HepG2 (cell line): ENCODE data around the gene SMTNL2. TPM values are rescaled to one million over a fixed set of nuclear protein-coding genes. Genes with fewer than 3 reads are reported as not detected.

Source experiments
- ATF4 ChIP-seq, 2 experiments: fragments of 450-650 bp in 1 of 2; sonication (generic) in 1 of 2; formaldehyde crosslinking; IDR thresholded peaks; 2 replicates each; pipeline versions ENCODE4 v1.5.0 to v1.8.0; 2020 to 2022; ENCODE audit warnings: mild to moderate bottlenecking in 1 of 2, missing genetic modification reagents in 1 of 2
- ELF3 ChIP-seq: IDR thresholded peaks from 2 replicates; pipeline ENCODE4 v1.6.1; 2016; ENCODE audit warnings: missing genetic modification reagents, missing compliant biosample characterization
- EZH2 ChIP-seq: conservative IDR thresholded peaks from 2 replicates; pipeline ENCODE4 v1.6.1; 2012; ENCODE audit warnings: mild to moderate bottlenecking, low read depth, low read length, moderate library complexity
- FOXO1 ChIP-seq: sonication (generic); formaldehyde crosslinking; IDR thresholded peaks from 2 replicates; pipeline ENCODE4 v1.4.0; 2020; ENCODE audit warnings: missing genetic modification reagents
- GATAD2A ChIP-seq: IDR thresholded peaks from 2 replicates; pipeline ENCODE4 v1.6.1; 2016
- HNRNPL ChIP-seq: fragments of 200-400 bp; formaldehyde crosslinking; IDR thresholded peaks from 2 replicates; pipeline ENCODE4 v1.6.1; 2017; ENCODE audit warnings: mild to moderate bottlenecking, low read depth, low read length
- KIAA2018 ChIP-seq: sonication (generic); formaldehyde crosslinking; IDR thresholded peaks from 2 replicates; pipeline ENCODE4 v1.5.0; 2020; ENCODE audit warnings: mild to moderate bottlenecking, missing genetic modification reagents, borderline replicate concordance
- MZF1 ChIP-seq: sonication (generic); formaldehyde crosslinking; IDR thresholded peaks from 2 replicates; pipeline ENCODE4 v1.8.1; 2023; ENCODE audit warnings: mild to moderate bottlenecking, missing genetic modification reagents, borderline replicate concordance
- NFYC ChIP-seq: IDR thresholded peaks from 2 replicates; pipeline ENCODE4 v1.6.1; 2016; ENCODE audit warnings: missing genetic modification reagents, missing compliant biosample characterization
- PHF21A ChIP-seq: sonication (generic); formaldehyde crosslinking; IDR thresholded peaks from 2 replicates; pipeline ENCODE4 v1.5.0; 2020; ENCODE audit warnings: mild to moderate bottlenecking, missing genetic modification reagents
- ZFY ChIP-seq: sonication (generic); formaldehyde crosslinking; IDR thresholded peaks from 2 replicates; pipeline ENCODE4 v1.4.0; 2020; ENCODE audit warnings: missing genetic modification reagents
- ZNF234 ChIP-seq: sonication (generic); formaldehyde crosslinking; conservative IDR thresholded peaks from 2 replicates; pipeline ENCODE4 v1.5.1; 2020; ENCODE audit warnings: mild to moderate bottlenecking, missing genetic modification reagents
- ZNF292 ChIP-seq: sonication (generic); formaldehyde crosslinking; IDR thresholded peaks from 2 replicates; pipeline ENCODE4 v1.8.1; 2022; ENCODE audit warnings: mild to moderate bottlenecking, low read depth, missing genetic modification reagents, borderline replicate concordance
- ZNF674 ChIP-seq: sonication (generic); formaldehyde crosslinking; IDR thresholded peaks from 2 replicates; pipeline ENCODE4 v1.5.0; 2020; ENCODE audit warnings: low read depth, mild to moderate bottlenecking, missing genetic modification reagents
- ZNF883 ChIP-seq: sonication (generic); formaldehyde crosslinking; IDR thresholded peaks from 2 replicates; pipeline ENCODE4 v1.5.1; 2020; ENCODE audit warnings: mild to moderate bottlenecking, missing genetic modification reagents; ENCODE audit errors: not compliant biosample characterization
- polyA plus RNA-seq, 8 experiments: library from polyadenylated mRNA; depleted of rRNA in 3 of 8; stranded (reverse) in 7 of 8; unstranded in 1 of 8; fragments of >200 nt; fragmentation: Illumina TruSeq in 4 of 8; extraction: Trizol in 4 of 8; gene quantifications; 2 replicates each; pipeline versions ENCODE4 v1.2.1 to v1.2.3, GENCODE V29; 2011 to 2016; ENCODE audit warnings: low read depth in 4 of 8, missing spikeins in 1 of 8, mixed read lengths in 1 of 8; ENCODE audit not compliant: insufficient read depth in 1 of 8
- total RNA-seq, 5 experiments: library from RNA; depleted of rRNA; stranded (reverse); fragments of >200 nt; fragmentation: Illumina TruSeq; extraction: Trizol; gene quantifications; 2 replicates each; pipeline ENCODE4 v1.2.3, GENCODE V29; 2016; ENCODE audit warnings: low read depth in 1 of 5
- TF ChIP-seq, protein P1 (sequence below): sonication (generic); formaldehyde crosslinking; IDR thresholded peaks from 2 replicates; pipeline ENCODE4 v1.4.0; 2020; ENCODE audit warnings: missing genetic modification reagents
- TF ChIP-seq, protein P2 (sequence below): sonication (generic); formaldehyde crosslinking; IDR thresholded peaks from 2 replicates; pipeline ENCODE4 v1.4.0; 2020; ENCODE audit warnings: missing genetic modification reagents

SMTNL2 gene
- total and polyA plus RNA-seq, 2 of the 13 experiments (the other 11 are each of a cell fraction or from before 2014, with no cell fraction given), result 0.41 to 5.1 TPM

DNA sequence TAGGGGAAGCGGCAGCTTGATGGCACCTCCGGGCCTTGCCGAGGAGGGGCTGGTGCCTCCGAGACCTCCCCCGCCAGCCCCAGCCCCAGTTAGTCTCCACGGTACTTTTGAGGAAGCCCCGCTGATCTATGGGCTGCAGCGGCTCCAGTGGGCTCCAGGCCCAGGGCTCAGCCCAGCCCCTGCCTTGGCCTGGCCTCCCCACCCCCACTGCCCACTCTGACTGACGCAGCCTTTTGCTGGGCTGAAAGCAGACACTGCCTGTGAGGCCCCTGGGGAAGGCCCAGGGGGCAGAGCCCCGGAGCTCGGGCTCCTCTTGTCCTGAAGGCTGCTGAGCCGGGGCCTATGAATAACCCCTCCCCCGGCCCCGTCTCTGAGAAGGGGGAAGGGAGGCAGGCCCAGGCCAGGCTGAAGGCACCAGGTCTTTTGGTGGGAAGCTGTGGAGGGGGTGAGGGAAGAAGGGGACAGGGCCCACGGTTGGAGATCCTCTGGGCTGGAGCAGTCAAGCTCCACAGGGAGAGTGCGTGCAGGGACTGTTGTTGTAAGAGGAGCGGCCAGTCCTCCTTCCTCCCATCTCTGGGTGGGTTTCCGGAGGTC, 7.5 kb upstream of the SMTNL2 start (continued):
- no peak for TF ChIP-seq KIAA2018 (CRISPR knock-in tag)
- TF ChIP-seq ZNF234, result no peak
- TF ChIP-seq HNRNPL, result peak; percentile 84; the same call in 1 of the 2 replicates
- TF ChIP-seq ELF3, result no peak
- no peak for TF ChIP-seq MZF1 (CRISPR knock-in tag)
- TF ChIP-seq ZFY (CRISPR knock-in tag), result peak; percentile 71
- TF ChIP-seq ZNF883 (CRISPR knock-in tag), result no peak
- TF ChIP-seq ZNF292 (CRISPR knock-in tag), result peak; percentile 53; the same call in 1 of the 2 replicates
- no peak for TF ChIP-seq NFYC (CRISPR knock-in tag)
- no peak for TF ChIP-seq EZH2
- TF ChIP-seq, protein P1, sequence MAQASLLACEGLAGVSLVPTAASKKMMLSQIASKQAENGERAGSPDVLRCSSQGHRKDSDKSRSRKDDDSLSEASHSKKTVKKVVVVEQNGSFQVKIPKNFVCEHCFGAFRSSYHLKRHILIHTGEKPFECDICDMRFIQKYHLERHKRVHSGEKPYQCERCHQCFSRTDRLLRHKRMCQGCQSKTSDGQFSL (CRISPR knock-in tag), result peak; percentile 22
- TF ChIP-seq PHF21A (CRISPR knock-in tag), result 0 out of 2 replicates have a peak, but pooled peaks have one; percentile 30
- TF ChIP-seq ATF4 (CRISPR knock-in tag; IDR thresholded peaks at IDR 0.05), result no peak
- TF ChIP-seq ZNF674 (CRISPR knock-in tag), result no peak
- no peak for TF ChIP-seq FOXO1 (CRISPR knock-in tag)
- TF ChIP-seq GATAD2A (CRISPR knock-in tag), result no peak
- TF ChIP-seq, protein P2, sequence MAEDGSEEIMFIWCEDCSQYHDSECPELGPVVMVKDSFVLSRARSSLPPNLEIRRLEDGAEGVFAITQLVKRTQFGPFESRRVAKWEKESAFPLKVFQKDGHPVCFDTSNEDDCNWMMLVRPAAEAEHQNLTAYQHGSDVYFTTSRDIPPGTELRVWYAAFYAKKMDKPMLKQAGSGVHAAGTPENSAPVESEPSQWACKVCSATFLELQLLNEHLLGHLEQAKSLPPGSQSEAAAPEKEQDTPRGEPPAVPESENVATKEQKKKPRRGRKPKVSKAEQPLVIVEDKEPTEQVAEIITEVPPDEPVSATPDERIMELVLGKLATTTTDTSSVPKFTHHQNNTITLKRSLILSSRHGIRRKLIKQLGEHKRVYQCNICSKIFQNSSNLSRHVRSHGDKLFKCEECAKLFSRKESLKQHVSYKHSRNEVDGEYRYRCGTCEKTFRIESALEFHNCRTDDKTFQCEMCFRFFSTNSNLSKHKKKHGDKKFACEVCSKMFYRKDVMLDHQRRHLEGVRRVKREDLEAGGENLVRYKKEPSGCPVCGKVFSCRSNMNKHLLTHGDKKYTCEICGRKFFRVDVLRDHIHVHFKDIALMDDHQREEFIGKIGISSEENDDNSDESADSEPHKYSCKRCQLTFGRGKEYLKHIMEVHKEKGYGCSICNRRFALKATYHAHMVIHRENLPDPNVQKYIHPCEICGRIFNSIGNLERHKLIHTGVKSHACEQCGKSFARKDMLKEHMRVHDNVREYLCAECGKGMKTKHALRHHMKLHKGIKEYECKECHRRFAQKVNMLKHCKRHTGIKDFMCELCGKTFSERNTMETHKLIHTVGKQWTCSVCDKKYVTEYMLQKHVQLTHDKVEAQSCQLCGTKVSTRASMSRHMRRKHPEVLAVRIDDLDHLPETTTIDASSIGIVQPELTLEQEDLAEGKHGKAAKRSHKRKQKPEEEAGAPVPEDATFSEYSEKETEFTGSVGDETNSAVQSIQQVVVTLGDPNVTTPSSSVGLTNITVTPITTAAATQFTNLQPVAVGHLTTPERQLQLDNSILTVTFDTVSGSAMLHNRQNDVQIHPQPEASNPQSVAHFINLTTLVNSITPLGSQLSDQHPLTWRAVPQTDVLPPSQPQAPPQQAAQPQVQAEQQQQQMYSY (CRISPR knock-in tag), result no peak
